Endometrial microvascular endothelial cells (primary cell): ENCODE results near the gene NOSIP. TPM values are rescaled to one million over a fixed set of nuclear protein-coding genes. Genes with fewer than 3 reads are reported as not detected.
"Not testable (repeated sequence)": the region's sequence is repeated elsewhere in the genome, so short reads cannot be mapped to it uniquely, and the experiment has no call there.

Source experiments
- in situ Hi-C: cut with HindIII; loops from 2 replicates; pipeline ENCODE4 v1.10.0; 2017; ENCODE audit warnings: low sequenced_read_pairs, low pct_unique_long_range_greater_than_20kb; ENCODE audit errors: inconsistent ontology term
- total RNA-seq: library from RNA; depleted of rRNA; stranded (reverse); fragments of >200 nt; gene quantifications from one replicate; pipeline ENCODE4 v1.2.3, GENCODE V29; 2015; ENCODE audit errors: inconsistent ontology term

NOSIP gene
- 107 TPM for total RNA-seq

GRCh38 chr19:49580264-49581006, at the start of gene NOSIP:
NOSIP (minus strand) TSS chr19:49580556; CDS start chr19:49560691, 19,865 bp downstream.
- in situ Hi-C loops = no loop called here

- in situ Hi-C loops = no loop called here
Measured at GRCh38 chr19:49629659-49630058, 49.3 kb upstream of the NOSIP start.

GRCh38 chr19:49626226-49626625, 45.9 kb upstream of the NOSIP start:
- in situ Hi-C loops = no loop called here

- in situ Hi-C loops = no loop called here
Measured at GRCh38 chr19:49624967-49625910, 44.9 kb upstream of the NOSIP start.

GRCh38 chr19:49617860-49618259, 37.5 kb upstream of the NOSIP start:
- in situ Hi-C loops = not testable (repeated sequence)

- in situ Hi-C loops = no loop called here
Measured at GRCh38 chr19:49616945-49617344, 36.6 kb upstream of the NOSIP start.

- in situ Hi-C loops = no loop called here
Measured at GRCh38 chr19:49616532-49616931, 36.2 kb upstream of the NOSIP start.

- in situ Hi-C loops = no loop called here
Measured at GRCh38 chr19:49615861-49616260, 35.5 kb upstream of the NOSIP start.

GRCh38 chr19:49614096-49614833, 33.9 kb upstream of the NOSIP start:
- in situ Hi-C loops = no loop called here

- in situ Hi-C loops = no loop called here
Measured at GRCh38 chr19:49613374-49613773, 33.0 kb upstream of the NOSIP start.

- in situ Hi-C loops = no loop called here
Measured at GRCh38 chr19:49609499-49610092, 29.2 kb upstream of the NOSIP start.

- in situ Hi-C loops = no loop called here
Measured at GRCh38 chr19:49605605-49606004, 25.2 kb upstream of the NOSIP start.

GRCh38 chr19:49602806-49603205, 22.4 kb upstream of the NOSIP start:
- in situ Hi-C loops = no loop called here

- in situ Hi-C loops = no loop called here
Measured at GRCh38 chr19:49601482-49602038, 21.2 kb upstream of the NOSIP start.

- in situ Hi-C loops = no loop called here
Measured at GRCh38 chr19:49599378-49600295, 19.3 kb upstream of the NOSIP start.

- in situ Hi-C loops = no loop called here
Measured at GRCh38 chr19:49597703-49597974, 17.3 kb upstream of the NOSIP start.

- in situ Hi-C loops = no loop called here
Measured at GRCh38 chr19:49596954-49597702, 16.8 kb upstream of the NOSIP start.
